Activated T-cell treated with anti-CD3 and anti-CD28 coated beads, Interleukin-2, amount 50 U/mL, for 48 hours (primary cell): ENCODE results near the gene ARHGDIB.
A peak's percentile ranks its signal among the peaks of the same experiment; 100 is the strongest.

Experiments
- DNase-seq, 2 experiments: peaks; one replicate each; pipeline ENCODE4 v3.0.0-alpha.2; 2020

Gene ARHGDIB

DNA sequence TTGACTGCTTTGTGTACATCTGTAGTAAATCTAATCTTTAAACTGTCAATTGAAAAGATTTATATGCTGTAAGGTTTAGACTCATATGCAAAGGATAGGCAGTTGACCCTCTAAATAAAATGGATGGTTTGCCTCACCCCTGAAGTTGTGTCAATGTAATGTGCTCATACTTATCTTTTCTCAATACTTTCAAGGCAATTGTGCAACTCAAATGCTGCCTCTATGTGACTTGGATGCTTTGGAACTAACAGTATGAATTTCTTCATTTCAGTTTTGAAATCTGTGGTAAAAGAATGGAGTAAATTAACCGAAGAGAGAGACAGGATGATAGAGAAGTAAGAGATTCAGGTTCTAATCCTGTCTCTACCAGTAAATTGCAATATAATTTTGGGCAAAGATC, 21.2 kb upstream of the ARHGDIB start:
- no peak for DNase-seq

DNA sequence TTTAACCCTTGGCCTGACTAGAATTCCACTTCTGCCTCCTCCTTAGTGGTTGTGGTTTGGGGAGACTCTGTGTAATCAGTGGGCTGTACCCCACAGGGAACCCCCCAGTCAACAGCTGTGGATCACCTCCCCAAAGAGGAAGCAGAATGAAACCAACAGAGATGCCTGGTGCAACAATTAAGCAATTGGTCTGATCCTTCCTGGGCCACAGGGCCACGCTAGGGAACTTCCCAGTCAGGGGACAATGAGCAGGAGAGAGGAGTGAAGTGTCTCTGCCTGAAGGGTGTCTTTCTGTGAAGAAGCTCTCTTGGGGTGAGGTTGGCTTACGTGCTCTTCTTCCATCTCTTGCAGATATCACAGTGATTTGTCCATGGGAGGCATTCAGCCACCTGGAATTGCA, 19.6 kb upstream of the ARHGDIB start:
- no peak for DNase-seq

DNA sequence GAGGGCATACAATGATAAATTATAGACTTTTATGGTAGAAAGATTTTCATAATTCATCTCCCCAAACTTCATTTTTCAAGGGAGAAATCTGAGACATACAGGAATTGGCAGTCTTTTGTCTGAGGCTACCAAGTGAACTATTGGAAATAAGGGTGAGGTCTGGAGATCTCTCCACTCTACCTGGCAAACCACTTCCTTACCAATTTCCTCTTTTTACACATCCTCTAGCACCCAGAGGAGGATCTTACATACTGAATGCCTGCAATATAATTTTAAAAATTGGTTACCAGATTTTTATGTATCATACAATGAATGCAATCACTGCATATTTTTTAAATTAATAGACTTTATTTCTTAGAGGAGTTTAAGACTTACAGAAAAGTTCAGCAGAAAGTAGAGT, 18.1 kb upstream of the ARHGDIB start:
- DNase-seq = no peak

DNA sequence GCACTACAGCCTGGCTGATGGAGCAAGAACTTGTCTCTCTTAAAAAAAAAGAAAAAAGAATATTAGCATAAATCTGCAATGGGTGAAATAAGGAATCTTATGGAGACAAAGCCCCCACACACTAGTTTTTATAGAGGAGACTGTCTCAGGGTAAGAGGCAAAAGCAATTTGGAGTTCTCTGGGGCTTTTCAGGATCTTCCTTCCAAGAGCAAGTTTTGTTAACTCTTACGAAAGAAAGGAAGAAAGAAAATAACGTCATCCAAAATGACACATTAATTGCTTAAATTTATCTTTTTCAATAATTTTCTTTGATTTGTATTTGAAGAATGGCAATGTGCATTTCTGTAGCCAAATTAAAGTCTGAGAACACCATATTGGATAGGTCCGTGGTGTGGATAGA, 15.3 kb upstream of the ARHGDIB start:
- DNase-seq = no peak

DNA sequence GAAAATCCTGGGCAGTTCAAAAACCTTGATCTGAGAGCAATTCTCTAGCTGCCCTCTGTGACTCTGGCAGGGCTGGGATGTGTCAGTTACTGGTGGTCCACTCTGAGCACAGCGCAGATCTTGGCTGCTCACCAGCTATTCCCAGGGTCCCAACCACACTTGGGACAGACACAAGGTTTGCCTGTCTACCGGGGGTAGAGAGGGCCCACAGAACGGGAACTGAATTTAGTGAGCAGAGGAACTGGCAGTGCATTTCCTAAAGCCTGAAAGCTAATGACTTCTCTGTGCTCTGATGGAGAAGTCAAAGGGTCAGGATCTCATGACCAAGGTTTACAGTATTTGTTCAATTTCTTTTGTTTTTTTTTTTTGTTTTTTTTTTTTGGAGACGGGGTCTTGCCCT, 14.1 kb upstream of the ARHGDIB start:
- no peak for DNase-seq

DNA sequence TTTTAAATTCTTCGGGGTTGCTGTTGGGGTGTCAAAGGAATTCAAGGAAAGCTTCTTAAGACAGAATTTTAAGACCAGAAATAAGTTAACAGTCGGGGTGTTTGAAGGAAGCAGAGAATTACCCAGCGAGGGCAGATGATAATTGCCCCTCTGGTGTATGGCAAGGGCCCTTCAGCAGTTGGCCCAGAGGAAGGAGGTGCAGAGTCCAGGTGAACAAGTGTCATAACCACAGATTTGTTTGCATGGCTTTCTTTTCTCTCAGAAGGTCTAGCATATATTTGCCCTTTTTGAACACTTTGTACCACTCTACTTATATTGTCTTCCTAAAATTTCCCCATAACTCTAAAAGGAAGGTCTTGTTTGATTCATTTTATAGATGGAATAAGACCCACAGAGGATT, 13.2 kb upstream of the ARHGDIB start:
- DNase-seq = no peak

DNA sequence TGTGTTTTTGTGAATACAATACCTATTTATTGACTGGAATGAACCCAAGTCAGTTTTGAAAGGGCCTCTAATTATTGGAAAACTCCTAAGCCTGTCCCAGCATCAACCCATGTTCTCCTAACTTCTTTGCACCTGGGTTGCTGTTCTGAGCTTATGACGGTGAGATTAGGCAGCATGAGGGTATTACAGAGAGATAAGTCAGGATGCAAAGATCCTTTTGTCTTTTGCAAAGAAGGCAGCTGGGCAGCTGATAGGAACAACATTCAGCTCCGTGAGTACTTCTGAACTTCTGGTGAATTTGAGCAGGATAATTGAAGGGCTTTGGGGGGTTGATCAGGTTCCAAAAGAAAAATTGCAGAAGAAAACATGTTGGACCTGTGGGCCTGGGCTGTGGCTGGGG, 11.4 kb upstream of the ARHGDIB start, which contains the start of gene PDE6H:
TSS of gene PDE6H (plus strand) at position 227 of the 400 bp plus-strand sequence. CDS start 4,971 bp downstream, outside the sequence.
- no peak for DNase-seq

DNA sequence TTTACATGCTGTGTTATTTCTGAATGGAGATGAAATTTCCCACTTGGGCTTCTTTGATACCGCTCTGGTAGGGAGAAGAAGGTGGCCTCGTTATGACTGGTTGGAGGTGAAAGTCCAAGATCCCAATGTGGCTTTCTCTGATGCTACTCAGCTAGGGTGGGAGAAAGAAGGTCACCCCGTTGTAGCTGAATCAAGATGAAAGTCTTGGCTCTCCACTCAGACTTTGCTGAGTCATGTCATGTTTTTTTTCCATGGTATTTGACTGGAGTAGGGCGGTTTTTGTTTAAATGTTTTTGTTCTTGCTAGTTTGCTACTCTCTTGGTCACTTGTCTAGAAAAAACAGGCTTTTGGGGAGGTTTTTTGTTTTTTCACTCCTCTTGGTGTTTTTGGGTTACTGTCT, 9.1 kb upstream of the ARHGDIB start:
- no peak for DNase-seq

DNA sequence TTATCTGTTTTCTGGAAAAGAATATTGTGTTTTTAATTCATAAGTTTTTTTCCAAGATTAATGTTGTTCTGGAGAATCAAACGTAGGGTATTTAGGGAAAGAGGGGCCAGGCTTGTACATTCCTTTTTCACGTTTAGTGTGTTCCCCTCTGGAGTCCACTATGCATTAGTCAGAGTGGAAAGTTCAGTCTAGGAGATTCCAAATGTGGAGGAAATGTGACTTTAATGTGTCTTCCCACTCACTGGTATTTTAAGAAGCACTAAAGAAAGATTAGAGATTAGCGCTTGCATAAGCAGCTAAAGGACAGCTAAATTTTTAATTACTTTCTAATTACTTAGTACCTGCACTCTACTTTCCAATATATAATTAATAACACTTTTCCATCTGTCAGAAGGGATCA, 7.1 kb upstream of the ARHGDIB start:
- no peak for DNase-seq

DNA sequence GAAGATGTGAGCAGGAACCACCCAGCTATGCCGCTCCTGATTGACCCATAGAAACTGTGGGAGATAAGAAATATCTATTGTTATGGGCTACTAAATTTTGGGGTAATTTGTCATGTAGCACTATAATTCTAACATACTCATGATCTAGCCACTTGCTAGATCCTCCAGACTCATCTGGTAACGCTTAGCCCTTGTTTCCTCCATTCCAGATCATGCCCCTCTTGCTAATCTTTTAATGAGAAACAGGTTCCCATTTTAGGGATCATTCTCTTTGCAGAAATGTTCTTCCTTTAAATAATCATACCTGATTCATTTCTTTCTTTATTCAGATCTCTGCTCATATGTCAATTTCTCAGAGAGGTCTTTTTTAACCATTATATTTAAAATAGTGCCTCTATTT, 3.8 kb upstream of the ARHGDIB start:
- no peak for DNase-seq

DNA sequence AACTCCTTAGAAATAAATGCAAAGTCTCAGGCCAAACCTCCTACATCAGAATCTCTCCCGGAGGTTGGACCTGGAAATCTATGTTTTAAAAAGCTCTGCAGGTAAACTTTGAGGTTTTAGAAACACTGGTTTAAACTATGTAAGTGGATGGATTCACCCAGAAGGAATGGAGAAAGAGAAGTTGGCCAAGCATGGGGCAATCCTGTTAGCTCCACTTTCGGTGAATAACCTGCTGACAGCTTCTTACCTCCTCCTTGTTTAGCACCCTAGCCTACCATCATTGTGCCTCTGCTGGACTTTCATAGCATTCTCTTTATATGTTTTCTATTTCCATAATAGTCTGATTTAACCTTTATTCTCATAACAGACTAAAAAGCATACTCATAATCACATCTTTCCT, 3.0 kb upstream of the ARHGDIB start:
- no peak for DNase-seq

DNA sequence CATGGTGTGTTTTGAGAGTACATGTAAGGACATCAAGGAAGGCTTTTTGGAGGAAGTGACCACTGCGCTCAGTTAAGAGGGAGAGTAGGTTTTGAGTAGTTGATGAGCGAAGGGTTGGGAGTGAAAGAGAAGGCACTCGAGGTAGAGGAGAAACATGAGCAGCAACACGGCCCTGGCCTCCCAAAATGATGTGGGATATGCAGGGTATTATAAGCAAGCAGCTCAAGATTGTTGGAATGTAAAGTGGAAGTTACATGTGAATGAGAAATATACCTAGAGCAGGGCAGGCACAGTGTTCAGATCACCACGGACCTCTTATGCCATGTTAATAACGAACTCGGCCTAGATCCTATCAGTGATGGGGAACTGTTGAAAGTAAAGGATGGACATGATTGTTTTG, 2.1 kb upstream of the ARHGDIB start:
- DNase-seq = no peak

DNA sequence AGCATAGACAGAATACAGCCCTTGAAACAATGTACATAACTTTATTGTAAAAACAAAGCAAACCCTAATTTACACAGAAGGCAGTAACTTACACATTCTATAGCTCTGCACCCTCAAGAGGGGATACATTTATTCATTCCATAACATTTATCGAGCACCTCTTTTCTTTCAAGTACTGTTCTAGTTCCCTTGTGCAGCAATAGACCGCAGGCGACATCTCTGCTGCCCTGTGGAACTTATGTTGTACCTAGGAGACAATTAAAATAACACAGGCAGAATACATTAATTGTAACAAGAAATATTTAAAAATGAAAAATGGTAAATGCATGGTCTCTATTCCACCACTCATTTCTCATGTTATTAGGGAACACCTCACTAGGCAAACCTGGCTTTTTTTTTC, 1.4 kb upstream of the ARHGDIB start:
- DNase-seq = no peak

DNA sequence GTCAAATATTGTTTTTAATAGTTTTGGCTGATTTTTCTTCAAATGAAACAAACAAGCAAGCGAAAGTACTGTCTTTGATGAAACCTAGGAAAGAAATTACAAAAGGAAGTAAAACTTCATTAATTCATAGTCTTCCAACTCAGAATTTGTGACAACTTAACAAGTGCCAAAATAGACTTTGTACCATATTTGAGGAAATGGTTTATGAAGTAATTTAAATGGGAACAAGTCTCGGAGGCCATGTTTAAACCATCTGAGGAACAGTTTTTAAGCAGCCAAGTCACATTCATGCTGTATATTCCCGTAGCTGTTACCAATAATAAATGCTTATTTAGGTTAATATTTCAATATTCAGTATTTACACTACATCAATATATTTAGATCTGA, 745 bp upstream of the ARHGDIB start:
- DNase-seq = no peak

DNA sequence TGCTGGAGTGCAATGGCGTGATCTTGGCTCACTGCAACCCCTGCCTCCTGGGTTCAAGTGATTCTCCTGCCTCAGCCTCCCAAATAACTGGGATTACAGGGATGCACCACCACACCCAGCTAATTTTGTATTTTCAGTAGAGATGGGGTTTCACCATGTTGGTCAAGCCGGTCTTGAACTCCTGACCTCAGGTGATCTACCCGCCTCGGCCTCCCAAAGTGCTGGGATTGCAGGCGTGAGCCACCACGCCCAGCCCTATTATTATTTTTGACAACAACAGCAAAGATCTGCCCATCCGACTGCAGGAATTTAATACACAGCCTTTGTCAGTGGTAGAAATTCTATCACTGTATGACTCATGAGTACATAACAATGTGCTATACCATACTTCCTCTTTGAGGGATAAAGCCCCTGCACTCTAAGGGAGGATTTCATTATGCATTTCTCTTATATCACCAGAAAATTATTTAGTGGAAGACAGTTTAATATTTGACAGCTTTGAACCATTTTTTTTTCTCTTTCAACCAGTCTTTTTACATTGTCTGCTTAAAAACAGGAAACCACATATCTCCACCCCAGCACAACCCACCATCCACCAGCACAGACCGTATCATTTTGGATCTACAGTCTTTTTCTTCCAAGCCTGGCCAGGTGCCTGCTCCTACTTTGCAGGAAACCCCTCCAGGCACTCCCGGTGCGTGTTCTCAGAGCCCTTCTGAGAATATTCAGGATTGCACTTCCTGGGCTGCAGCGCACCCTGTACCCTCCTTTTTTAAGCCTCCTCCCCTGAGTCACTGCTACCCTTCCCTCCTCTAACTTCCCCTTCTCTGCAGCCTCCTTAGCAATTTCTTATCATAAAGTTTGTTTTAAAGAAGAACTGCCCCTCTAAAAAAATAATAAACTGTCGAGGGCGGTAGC, 594 bp downstream of the ARHGDIB start:
- DNase-seq = peak in 1 of 2 experiments; percentile 73

DNA sequence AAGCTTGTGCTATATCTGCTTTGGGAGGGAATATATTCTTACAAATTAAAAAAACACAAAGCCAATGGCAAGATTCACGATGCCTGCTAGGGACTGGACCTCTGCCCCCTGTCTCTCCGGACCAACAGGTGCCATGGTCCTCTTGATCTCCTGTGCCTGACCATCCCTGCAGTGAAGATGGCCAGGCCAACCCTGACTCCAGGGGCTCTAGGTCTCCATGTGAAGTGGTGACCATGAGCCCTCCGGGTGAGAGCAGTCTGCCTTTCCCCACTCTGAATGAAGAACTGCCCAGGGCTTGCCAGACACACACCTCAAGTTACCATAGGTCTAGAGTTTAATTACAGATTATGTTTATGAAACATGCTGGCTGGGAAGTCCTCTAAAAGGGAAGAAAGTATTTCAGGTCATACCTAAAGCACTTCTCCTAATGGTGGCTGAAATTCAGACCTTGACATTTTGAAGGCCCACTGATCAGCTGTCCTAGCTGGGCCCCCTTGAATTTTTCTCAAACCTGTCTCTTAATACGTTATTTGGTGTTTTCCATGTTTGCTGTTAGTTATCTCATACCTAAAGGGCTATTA, 1.4 kb downstream of the ARHGDIB start:
- DNase-seq = no peak

DNA sequence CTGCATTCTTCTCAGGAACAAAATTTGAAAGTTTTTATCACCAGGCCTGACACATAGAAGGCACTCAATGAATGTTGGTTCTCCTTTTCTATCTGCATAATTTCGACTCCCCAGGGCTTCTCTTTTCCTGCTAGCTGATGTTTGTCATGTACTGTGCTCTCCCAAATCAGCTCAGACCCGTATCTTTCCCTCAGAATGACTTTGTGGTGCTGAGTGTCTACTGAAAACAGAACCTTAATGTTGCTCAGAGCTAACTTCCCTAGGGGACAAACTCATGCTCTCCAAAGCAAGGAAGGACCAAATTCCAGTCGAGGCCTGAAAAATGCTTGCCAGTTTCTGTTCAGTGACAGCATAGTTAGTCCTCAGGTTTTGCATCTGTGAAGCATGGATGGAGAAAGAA, 1.9 kb downstream of the ARHGDIB start:
- DNase-seq = no peak

DNA sequence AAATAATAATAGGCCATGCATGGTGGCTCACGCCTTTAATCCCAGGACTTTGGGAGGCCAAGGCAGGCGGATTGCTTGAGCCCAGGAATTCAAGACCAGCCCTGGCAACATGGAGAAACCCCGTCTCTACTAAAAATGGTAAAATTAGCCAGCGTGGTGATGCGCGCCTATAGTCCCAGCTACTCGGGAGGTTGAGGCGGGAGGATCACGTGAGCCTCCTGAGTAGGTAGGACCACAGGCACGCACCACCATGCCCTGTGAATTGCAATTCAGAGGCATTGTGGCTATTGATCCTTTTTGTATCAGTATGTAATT, 2.3 kb downstream of the ARHGDIB start:
- peak in 1 of 2 experiments; percentile 55 for DNase-seq

DNA sequence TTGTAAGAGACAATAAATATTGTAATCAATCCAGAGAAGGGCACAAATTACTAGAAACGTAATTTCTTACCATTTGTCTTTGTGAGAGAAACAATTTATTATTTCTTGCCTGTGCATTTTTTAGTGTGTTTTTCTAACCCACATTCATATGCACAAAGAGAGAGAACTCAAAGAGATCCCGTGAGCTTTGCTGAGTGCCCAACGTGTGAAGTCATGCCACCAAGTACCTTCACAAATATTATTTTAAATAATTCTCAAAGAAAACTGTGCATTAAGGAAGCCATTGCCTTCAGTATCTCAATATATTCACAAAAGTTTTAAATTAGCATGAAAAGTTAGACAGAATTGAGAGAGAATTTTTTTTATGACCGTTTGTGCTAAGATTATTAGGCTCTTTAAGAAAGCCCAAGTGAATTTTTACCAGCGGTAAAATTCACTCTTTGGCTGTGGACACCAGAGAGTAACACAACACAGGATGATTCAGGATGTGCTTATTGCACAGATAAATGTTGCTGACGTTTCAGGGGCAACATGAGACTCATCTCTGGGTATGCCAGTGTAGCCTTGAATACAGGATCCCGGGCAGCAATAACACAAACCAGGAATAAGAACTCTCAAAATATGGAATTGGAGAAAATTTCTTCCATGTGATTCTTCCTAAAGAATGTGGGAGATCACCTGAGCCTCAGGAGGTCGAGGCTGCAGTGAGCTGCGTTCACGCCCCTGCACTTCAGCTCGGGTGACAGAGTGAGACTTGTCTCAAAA, 2.9 kb downstream of the ARHGDIB start:
- no peak for DNase-seq

DNA sequence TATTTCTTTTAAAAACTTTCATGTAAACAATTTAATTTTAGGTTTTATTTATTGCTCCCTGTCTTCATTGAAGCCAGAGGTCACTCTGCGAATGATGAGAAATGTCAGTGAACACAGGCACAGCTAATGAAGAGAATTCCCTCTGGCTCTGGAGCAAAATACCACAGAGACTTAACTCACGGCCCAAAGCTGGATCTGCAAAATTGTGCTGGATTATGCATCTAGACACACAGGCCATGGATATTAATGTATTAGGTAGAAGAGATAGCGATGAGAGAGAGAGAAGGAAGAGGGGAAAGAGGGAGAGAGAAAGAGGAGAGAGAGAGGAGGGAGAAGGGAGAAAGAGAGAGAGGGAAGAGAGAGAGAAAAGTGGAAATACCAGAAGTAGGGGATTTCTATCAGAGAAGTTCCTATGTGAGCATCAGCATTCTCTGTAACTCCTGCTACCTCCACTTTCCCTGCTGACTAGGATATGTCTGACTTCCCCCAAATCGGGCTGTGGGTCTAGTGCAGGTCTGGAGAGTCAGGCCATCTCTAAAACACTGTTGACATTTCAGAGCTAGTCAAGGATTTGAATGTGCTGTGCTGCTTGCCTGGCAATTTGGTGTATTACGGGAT, 3.7 kb downstream of the ARHGDIB start:
- peak in 1 of 2 experiments; percentile 34 for DNase-seq

DNA sequence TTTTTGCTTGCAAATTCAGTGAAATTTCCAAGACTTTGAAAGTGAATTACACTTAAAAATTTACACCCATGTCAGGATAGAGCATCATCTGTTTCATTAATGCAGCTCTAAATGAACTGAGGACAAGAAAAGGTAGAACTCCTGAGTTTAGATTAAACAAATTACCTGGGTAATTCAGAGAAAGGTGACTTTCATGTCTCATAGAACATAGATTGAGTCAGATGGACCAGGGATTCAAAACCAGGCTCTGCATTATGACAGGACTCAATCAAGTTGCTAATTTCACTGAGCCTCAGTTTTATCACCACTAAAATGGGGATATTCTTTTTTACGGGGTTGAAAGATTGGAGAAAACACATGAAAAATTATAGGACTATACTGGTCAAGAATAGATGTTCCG, 4.5 kb downstream of the ARHGDIB start:
- no peak for DNase-seq

DNA sequence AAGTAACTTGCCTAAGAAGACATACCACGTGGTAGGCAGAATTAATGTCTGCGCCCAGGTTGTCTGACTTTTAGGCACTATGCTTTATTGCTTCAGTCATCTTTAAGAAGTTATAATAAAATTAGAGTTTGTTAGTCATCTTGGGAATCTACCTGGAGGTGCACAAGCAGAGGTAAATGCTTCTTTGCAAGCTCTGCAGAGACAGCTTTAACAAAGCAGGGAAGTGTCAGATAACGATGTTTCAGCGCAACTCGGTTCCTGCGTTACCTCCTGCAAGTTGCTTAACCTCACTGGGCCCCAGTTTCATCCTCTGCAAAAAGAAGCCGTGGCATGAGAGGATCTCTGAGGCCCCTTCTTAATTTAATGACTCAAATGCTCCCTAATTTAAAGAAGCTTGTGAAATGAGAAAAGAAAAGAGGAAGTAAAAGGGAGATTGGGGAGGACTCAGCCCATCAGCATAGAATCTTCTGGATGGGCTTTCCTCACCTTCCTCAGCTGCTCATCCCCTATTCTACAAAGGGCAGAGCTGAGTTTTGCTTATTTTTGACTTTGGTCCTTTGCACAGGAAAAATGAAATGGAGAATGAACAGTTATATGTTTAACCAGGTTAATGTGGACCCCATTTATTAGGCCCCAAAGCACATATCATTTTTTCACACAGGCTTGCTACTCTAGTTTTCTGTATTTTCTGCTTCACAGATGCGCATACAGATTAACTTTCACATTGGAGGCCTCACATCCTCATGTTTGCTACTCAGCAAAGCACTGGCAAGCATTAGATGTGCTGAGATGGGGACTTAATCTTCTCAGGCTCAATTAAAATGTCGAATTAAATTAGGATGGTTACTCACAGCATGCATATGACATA, 5.1 kb downstream of the ARHGDIB start:
- DNase-seq = peak; percentile 47 to 60
